IPS-20b (cell line): ENCODE data around the gene SLCO2B1.

Experiments used
- H3K27ac ChIP-seq: one replicate; pipeline ENCODE4 v1.5.1; 2013; ENCODE audit warnings: low read length
- H3K27me3 ChIP-seq: 2 replicates; pipeline ENCODE4 v1.6.1; 2013; ENCODE audit warnings: mild to moderate bottlenecking, low read length, inconsistent platforms; ENCODE audit not compliant: insufficient read depth
- H3K36me3 ChIP-seq: 2 replicates; pipeline ENCODE4 v1.6.1; 2013; ENCODE audit warnings: low read depth, mild to moderate bottlenecking, inconsistent platforms, low read length, moderate library complexity; ENCODE audit not compliant: insufficient read depth
- H3K4me1 ChIP-seq: 2 replicates; pipeline ENCODE4 v1.6.1; 2013; ENCODE audit warnings: mild to moderate bottlenecking, control low read depth, inconsistent platforms, low read length, moderate library complexity; ENCODE audit not compliant: insufficient read depth
- H3K4me3 ChIP-seq: 2 replicates; pipeline ENCODE4 v1.5.1; 2013; ENCODE audit warnings: mild to moderate bottlenecking, low read length, inconsistent platforms
- H3K9ac ChIP-seq: 2 replicates; pipeline ENCODE4 v1.6.1; 2013; ENCODE audit warnings: low read depth, mild to moderate bottlenecking, inconsistent platforms, low read length, moderate library complexity
- H3K9me3 ChIP-seq: 2 replicates; pipeline ENCODE4 v1.6.1; 2013; ENCODE audit warnings: mild to moderate bottlenecking, low read depth, low read length, inconsistent platforms; ENCODE audit not compliant: insufficient read depth

The SLCO2B1 gene

GRCh38 chr11:75189911-75190310 lies 39.0 kb downstream of the SLCO2B1 start:
- Histone ChIP-seq H3K27me3 (no peaks in the 10 kb centered on the region), H3K36me3 (no peaks in the 10 kb centered on the region), H3K9me3 (no peaks in the 10 kb centered on the region), H3K4me3 (no peak overlapping the region), H3K9ac (no peak overlapping the region), H3K27ac (no peak overlapping the region), H3K4me1 (peaks cover 4% of the 10 kb centered on the region; the same call in 1 of the 2 replicates)

GRCh38 chr11:75190652-75191329 lies 39.9 kb downstream of the SLCO2B1 start:
- Histone ChIP-seq H3K27ac (no peak overlapping the region), H3K36me3 (no peaks in the 10 kb centered on the region), H3K9me3 (no peaks in the 10 kb centered on the region), H3K9ac (no peak overlapping the region), H3K4me1 (peaks cover 2% of the 10 kb centered on the region; the same call in 1 of the 2 replicates), H3K4me3 (no peak overlapping the region), H3K27me3 (no peaks in the 10 kb centered on the region)

GRCh38 chr11:75191330-75191717 lies 40.4 kb downstream of the SLCO2B1 start:
- Histone ChIP-seq H3K9ac (no peak overlapping the region), H3K9me3 (no peaks in the 10 kb centered on the region)

GRCh38 chr11:75193271-75193670 lies 42.4 kb downstream of the SLCO2B1 start:
- no peak overlapping the region for H3K27ac ChIP-seq
- no peak overlapping the region for H3K9ac ChIP-seq
- H3K36me3 ChIP-seq = no peaks in the 10 kb centered on the region
- H3K9me3 ChIP-seq = no peaks in the 10 kb centered on the region
- H3K27me3 ChIP-seq = no peaks in the 10 kb centered on the region
- H3K4me3 ChIP-seq = no peak overlapping the region
- peaks cover 2% of the 10 kb centered on the region; the same call in 1 of the 2 replicates for H3K4me1 ChIP-seq

More at GRCh38 chr11:75191330-75191717, 40.4 kb downstream of the SLCO2B1 start:
- H3K27ac ChIP-seq = no peak overlapping the region
- H3K4me3 ChIP-seq = no peak overlapping the region
- H3K36me3 ChIP-seq = no peaks in the 10 kb centered on the region
- peaks cover 2% of the 10 kb centered on the region; the same call in 1 of the 2 replicates for H3K4me1 ChIP-seq
- no peaks in the 10 kb centered on the region for H3K27me3 ChIP-seq

- H3K9me3 ChIP-seq = no peaks in the 10 kb centered on the region
- H3K27ac ChIP-seq = no peak overlapping the region
- H3K9ac ChIP-seq = no peak overlapping the region
- no peaks in the 10 kb centered on the region for H3K36me3 ChIP-seq
- H3K27me3 ChIP-seq = no peaks in the 10 kb centered on the region
- H3K4me1 ChIP-seq = peaks cover 2% of the 10 kb centered on the region; the same call in 1 of the 2 replicates
- H3K4me3 ChIP-seq = no peak overlapping the region
These were observed 42.8 kb downstream of the SLCO2B1 start for GRCh38 chr11:75193711-75194110.

- H3K4me3 ChIP-seq = no peak overlapping the region
- H3K4me1 ChIP-seq = peaks cover 2% of the 10 kb centered on the region; the same call in 1 of the 2 replicates
- no peaks in the 10 kb centered on the region for H3K9me3 ChIP-seq
- H3K9ac ChIP-seq = no peak overlapping the region
- H3K36me3 ChIP-seq = no peaks in the 10 kb centered on the region
- no peak overlapping the region for H3K27ac ChIP-seq
- H3K27me3 ChIP-seq = no peaks in the 10 kb centered on the region
These were observed 43.2 kb downstream of the SLCO2B1 start for GRCh38 chr11:75194147-75194546.

- H3K4me1 ChIP-seq = peaks cover 2% of the 10 kb centered on the region; the same call in 1 of the 2 replicates
- H3K27ac ChIP-seq = no peak overlapping the region
- no peaks in the 10 kb centered on the region for H3K36me3 ChIP-seq
- no peak overlapping the region for H3K4me3 ChIP-seq
- H3K27me3 ChIP-seq = no peaks in the 10 kb centered on the region
- no peak overlapping the region for H3K9ac ChIP-seq
- no peaks in the 10 kb centered on the region for H3K9me3 ChIP-seq
These were observed 44.5 kb downstream of the SLCO2B1 start for GRCh38 chr11:75195167-75195962.

GRCh38 chr11:75196426-75196825 lies 45.5 kb downstream of the SLCO2B1 start:
- H3K36me3 ChIP-seq = no peaks in the 10 kb centered on the region
- no peak overlapping the region for H3K9ac ChIP-seq
- no peak overlapping the region for H3K4me3 ChIP-seq
- H3K9me3 ChIP-seq = no peaks in the 10 kb centered on the region
- no peaks in the 10 kb centered on the region for H3K27me3 ChIP-seq
- H3K4me1 ChIP-seq = peaks cover 5% of the 10 kb centered on the region
- no peak overlapping the region for H3K27ac ChIP-seq

GRCh38 chr11:75197512-75198277 lies 46.8 kb downstream of the SLCO2B1 start:
- no peaks in the 10 kb centered on the region for H3K27me3 ChIP-seq
- H3K9ac ChIP-seq = no peak overlapping the region
- no peak overlapping the region for H3K4me3 ChIP-seq
- H3K4me1 ChIP-seq = peaks cover 9% of the 10 kb centered on the region
- no peak overlapping the region for H3K27ac ChIP-seq
- H3K36me3 ChIP-seq = no peaks in the 10 kb centered on the region
- no peaks in the 10 kb centered on the region for H3K9me3 ChIP-seq

- H3K4me1 ChIP-seq = peaks cover 9% of the 10 kb centered on the region
- no peaks in the 10 kb centered on the region for H3K36me3 ChIP-seq
- no peak overlapping the region for H3K4me3 ChIP-seq
- no peak overlapping the region for H3K9ac ChIP-seq
- H3K27me3 ChIP-seq = no peaks in the 10 kb centered on the region
- no peaks in the 10 kb centered on the region for H3K9me3 ChIP-seq
- no peak overlapping the region for H3K27ac ChIP-seq
These were observed 47.5 kb downstream of the SLCO2B1 start for GRCh38 chr11:75198278-75198973.

GRCh38 chr11:75199412-75199955 lies 48.6 kb downstream of the SLCO2B1 start:
- Histone ChIP-seq H3K9me3 (no peaks in the 10 kb centered on the region), H3K27me3 (no peaks in the 10 kb centered on the region), H3K4me1 (peaks cover 9% of the 10 kb centered on the region), H3K27ac (no peak overlapping the region), H3K9ac (no peak overlapping the region), H3K4me3 (no peak overlapping the region), H3K36me3 (no peaks in the 10 kb centered on the region)
